Breast epithelium (tissue), 3 donors: Measurements from ENCODE around the gene P2RX5.

Experiments used
- CTCF ChIP-seq, 3 donors: fragments of 450-650 bp; IDR thresholded peaks; one replicate each; pipeline ENCODE4 v1.5.1; 2016 to 2017; ENCODE audit warnings: antibody characterized with exemption in 3 of 3, mild to moderate bottlenecking in 3 of 3, moderate library complexity in 3 of 3
- POLR2A ChIP-seq: fragments of 450-650 bp; IDR thresholded peaks from one replicate; pipeline ENCODE4 v1.6.1; 2016; ENCODE audit warnings: antibody characterized with exemption, mild to moderate bottlenecking, moderate library complexity
- POLR2AphosphoS5 ChIP-seq, 3 donors: sonication (generic); formaldehyde crosslinking; IDR thresholded peaks; one replicate each; pipeline ENCODE4 v1.6.1; 2017; ENCODE audit warnings: antibody characterized with exemption in 3 of 3

- TF ChIP-seq CTCF (IDR thresholded peaks at IDR 0.05) (no peak), POLR2A (no peak), POLR2AphosphoS5 (IDR thresholded peaks at IDR 0.05) (no peak)
These were observed 65.2 kb downstream of the P2RX5 start for GRCh38 chr17:3630781-3631180.
